Stimulated activated CD4-positive, alpha-beta T cell treated with anti-CD3 and anti-CD28 coated beads, Interleukin-4, amount 100 ng/mL, for 24 hours (primary cell): Measurements from ENCODE around the gene NPBWR2.

Source experiments
- DNase-seq: peaks from one replicate; pipeline ENCODE4 v3.0.0-alpha.2; 2020

Gene NPBWR2

GRCh38 chr20:64071341-64072332 lies 35.7 kb downstream of the NPBWR2 start:
- no peak for DNase-seq

GRCh38 chr20:64070244-64070993 lies 36.9 kb downstream of the NPBWR2 start:
- no peak for DNase-seq

- DNase-seq = peak; percentile 32
Measured at GRCh38 chr20:64069614-64070243, 37.6 kb downstream of the NPBWR2 start.

- DNase-seq = no peak
Measured at GRCh38 chr20:64069209-64069613, 38.2 kb downstream of the NPBWR2 start.

GRCh38 chr20:64068386-64069208 lies 38.8 kb downstream of the NPBWR2 start:
- no peak for DNase-seq

- DNase-seq = no peak
Measured at GRCh38 chr20:64067733-64068307, 39.5 kb downstream of the NPBWR2 start.

- no peak for DNase-seq
Measured at GRCh38 chr20:64067005-64067632, 40.2 kb downstream of the NPBWR2 start.

GRCh38 chr20:64065974-64066343 lies 41.4 kb downstream of the NPBWR2 start:
- DNase-seq = peak; percentile 42

- DNase-seq = no peak
Measured at GRCh38 chr20:64065062-64065973, 42.0 kb downstream of the NPBWR2 start.

GRCh38 chr20:64064145-64064698 lies 43.1 kb downstream of the NPBWR2 start:
- DNase-seq = no peak

GRCh38 chr20:64063389-64064144 lies 43.8 kb downstream of the NPBWR2 start:
- peak; percentile 52 for DNase-seq

- DNase-seq = peak; percentile 96
Measured at GRCh38 chr20:64062596-64063388, 44.6 kb downstream of the NPBWR2 start, which contains the start of gene TCEA2. Gene TCEA2 (plus strand): TSS chr20:64063198. CDS start chr20:64063313, 115 bp downstream.

GRCh38 chr20:64062276-64062595 lies 45.1 kb downstream of the NPBWR2 start:
- no peak for DNase-seq

- no peak for DNase-seq
Measured at GRCh38 chr20:64058536-64058935, 48.8 kb downstream of the NPBWR2 start.

GRCh38 chr20:64057628-64058498 lies 49.5 kb downstream of the NPBWR2 start:
- DNase-seq = peak; percentile 86

- no peak for DNase-seq
Measured at GRCh38 chr20:64056889-64057627, 50.3 kb downstream of the NPBWR2 start.

- DNase-seq = no peak
Measured at GRCh38 chr20:64056639-64056888, 50.8 kb downstream of the NPBWR2 start.
